Parathyroid adenoma (tissue), 2 donors: ENCODE measurements around the gene GARIN5A.

Experiments used
- H2AFZ ChIP-seq: fragments of 300-600 bp; sonication (generic); one replicate; pipeline ENCODE4 v1.7.0; 2017; ENCODE audit warnings: antibody characterized with exemption, mild to moderate bottlenecking
- H3K27ac ChIP-seq: fragments of 300-600 bp; sonication (generic); one replicate; pipeline ENCODE4 v1.7.0; 2017
- H3K27me3 ChIP-seq: fragments of 300-600 bp; sonication (generic); one replicate; pipeline ENCODE4 v1.7.0; 2017; ENCODE audit warnings: low read length; ENCODE audit not compliant: control insufficient read depth, insufficient read depth
- H3K36me3 ChIP-seq: fragments of 300-600 bp; sonication (generic); one replicate; pipeline ENCODE4 v1.7.0; 2017; ENCODE audit warnings: low read length; ENCODE audit not compliant: control insufficient read depth, insufficient read depth
- H3K4me1 ChIP-seq: fragments of 300-600 bp; sonication (generic); one replicate; pipeline ENCODE4 v1.7.0; 2017; ENCODE audit warnings: control low read depth
- H3K4me2 ChIP-seq: fragments of 300-600 bp; sonication (generic); one replicate; pipeline ENCODE4 v1.7.0; 2017; ENCODE audit warnings: low read length
- H3K4me3 ChIP-seq: fragments of 300-600 bp; sonication (generic); one replicate; pipeline ENCODE4 v1.7.0; 2017; ENCODE audit warnings: low read depth, low read length
- H3K79me2 ChIP-seq: fragments of 300-600 bp; sonication (generic); one replicate; pipeline ENCODE4 v1.7.0; 2017; ENCODE audit warnings: control low read depth
- H3K9ac ChIP-seq: fragments of 300-600 bp; sonication (generic); one replicate; pipeline ENCODE4 v1.7.0; 2017; ENCODE audit warnings: mild to moderate bottlenecking
- H3K9me3 ChIP-seq: fragments of 300-600 bp; sonication (generic); one replicate; pipeline ENCODE4 v1.7.0; 2017; ENCODE audit warnings: low read length; ENCODE audit not compliant: control insufficient read depth
- TF ChIP-seq, protein P1 (sequence below): fragments of 300-600 bp; sonication (generic); IDR thresholded peaks from one replicate; pipeline ENCODE4 v1.7.0; 2017; ENCODE audit warnings: antibody characterized with exemption, mild to moderate bottlenecking
- donor health status: primary hyperparathyroidism.

The GARIN5A gene

GRCh38 chr19:50431343-50432220, 45.1 kb downstream of the GARIN5A start:
- peak overlapping the region; percentile 91 for H2AFZ ChIP-seq
- no peaks in the 10 kb centered on the region for H3K27me3 ChIP-seq
- peak overlapping the region; percentile 16 for H3K9ac ChIP-seq
- no peaks in the 10 kb centered on the region for H3K36me3 ChIP-seq
- H3K4me3 ChIP-seq = peak overlapping the region; percentile 59
- peak overlapping the region; percentile 88 for H3K27ac ChIP-seq
- H3K79me2 ChIP-seq = no peaks in the 10 kb centered on the region
- H3K4me1 ChIP-seq = peaks cover 15% of the 10 kb centered on the region
- TF ChIP-seq, protein P1, sequence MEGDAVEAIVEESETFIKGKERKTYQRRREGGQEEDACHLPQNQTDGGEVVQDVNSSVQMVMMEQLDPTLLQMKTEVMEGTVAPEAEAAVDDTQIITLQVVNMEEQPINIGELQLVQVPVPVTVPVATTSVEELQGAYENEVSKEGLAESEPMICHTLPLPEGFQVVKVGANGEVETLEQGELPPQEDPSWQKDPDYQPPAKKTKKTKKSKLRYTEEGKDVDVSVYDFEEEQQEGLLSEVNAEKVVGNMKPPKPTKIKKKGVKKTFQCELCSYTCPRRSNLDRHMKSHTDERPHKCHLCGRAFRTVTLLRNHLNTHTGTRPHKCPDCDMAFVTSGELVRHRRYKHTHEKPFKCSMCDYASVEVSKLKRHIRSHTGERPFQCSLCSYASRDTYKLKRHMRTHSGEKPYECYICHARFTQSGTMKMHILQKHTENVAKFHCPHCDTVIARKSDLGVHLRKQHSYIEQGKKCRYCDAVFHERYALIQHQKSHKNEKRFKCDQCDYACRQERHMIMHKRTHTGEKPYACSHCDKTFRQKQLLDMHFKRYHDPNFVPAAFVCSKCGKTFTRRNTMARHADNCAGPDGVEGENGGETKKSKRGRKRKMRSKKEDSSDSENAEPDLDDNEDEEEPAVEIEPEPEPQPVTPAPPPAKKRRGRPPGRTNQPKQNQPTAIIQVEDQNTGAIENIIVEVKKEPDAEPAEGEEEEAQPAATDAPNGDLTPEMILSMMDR = no peak
- peak overlapping the region; percentile 99 for H3K4me2 ChIP-seq
- no peaks in the 10 kb centered on the region for H3K9me3 ChIP-seq

- Histone ChIP-seq H3K27me3 (no peaks in the 10 kb centered on the region), H2AFZ (peak overlapping the region; percentile 91), H3K27ac (no peak overlapping the region), H3K9ac (no peak overlapping the region), H3K9me3 (no peaks in the 10 kb centered on the region), H3K4me2 (peak overlapping the region; percentile 99), H3K79me2 (no peaks in the 10 kb centered on the region), H3K36me3 (no peaks in the 10 kb centered on the region), H3K4me1 (peaks cover 15% of the 10 kb centered on the region), H3K4me3 (peak overlapping the region; percentile 59)
- TF ChIP-seq, protein P1 = no peak
Measured at GRCh38 chr19:50430888-50431342, 45.7 kb downstream of the GARIN5A start.

DNA sequence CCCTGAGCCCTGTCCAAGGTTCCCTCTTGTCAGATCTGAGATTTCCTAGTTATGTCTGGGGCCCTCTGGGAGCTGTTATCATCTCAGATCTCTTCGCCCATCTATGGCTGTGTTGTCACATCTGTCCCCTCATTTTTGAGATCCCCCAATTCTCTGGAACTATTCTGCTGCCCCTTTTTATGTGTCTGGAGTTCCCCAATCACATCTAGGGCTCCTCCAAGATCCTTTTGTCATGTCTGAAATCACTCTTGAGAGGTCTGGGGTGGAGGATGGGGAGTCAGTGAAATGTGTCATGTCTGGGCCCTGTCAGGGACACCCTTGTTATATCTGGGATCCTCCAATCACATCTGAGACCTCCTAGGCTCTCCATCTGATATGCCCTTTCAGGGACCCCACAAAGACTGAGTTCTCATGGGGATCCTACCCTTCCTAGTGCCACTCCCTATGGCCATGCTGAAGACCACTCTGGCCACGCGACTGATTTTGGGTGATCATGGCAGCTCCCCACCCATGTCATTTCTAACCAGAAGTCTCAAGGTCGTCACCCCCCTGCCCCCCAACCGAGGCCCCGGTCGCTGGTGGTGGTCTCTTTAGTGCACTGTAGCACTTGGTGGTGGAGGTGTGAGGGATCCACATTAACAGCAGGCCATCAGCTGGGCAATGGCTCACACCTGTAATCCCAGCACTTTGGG, 47.7 kb downstream of the GARIN5A start:
- no peaks in the 10 kb centered on the region for H3K9me3 ChIP-seq
- TF ChIP-seq, protein P1 = no peak
- no peak overlapping the region for H3K4me2 ChIP-seq
- H3K79me2 ChIP-seq = no peaks in the 10 kb centered on the region
- no peak overlapping the region for H3K9ac ChIP-seq
- H2AFZ ChIP-seq = no peak overlapping the region
- H3K27me3 ChIP-seq = no peaks in the 10 kb centered on the region
- no peaks in the 10 kb centered on the region for H3K36me3 ChIP-seq
- no peak overlapping the region for H3K4me3 ChIP-seq
- H3K27ac ChIP-seq = no peak overlapping the region
- H3K4me1 ChIP-seq = peaks cover 10% of the 10 kb centered on the region

DNA sequence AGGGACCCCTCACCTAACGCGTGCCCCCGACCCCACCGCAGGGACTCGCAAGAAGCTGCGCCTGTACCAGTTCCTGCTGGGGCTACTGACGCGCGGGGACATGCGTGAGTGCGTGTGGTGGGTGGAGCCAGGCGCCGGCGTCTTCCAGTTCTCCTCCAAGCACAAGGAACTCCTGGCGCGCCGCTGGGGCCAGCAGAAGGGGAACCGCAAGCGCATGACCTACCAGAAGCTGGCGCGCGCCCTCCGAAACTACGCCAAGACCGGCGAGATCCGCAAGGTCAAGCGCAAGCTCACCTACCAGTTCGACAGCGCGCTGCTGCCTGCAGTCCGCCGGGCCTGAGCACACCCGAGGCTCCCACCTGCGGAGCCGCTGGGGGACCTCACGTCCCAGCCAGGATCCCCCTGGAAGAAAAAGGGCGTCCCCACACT, 48.6 kb downstream of the GARIN5A start:
- Histone ChIP-seq H3K4me3 (peak overlapping the region; percentile 25), H3K36me3 (no peaks in the 10 kb centered on the region), H3K9me3 (no peaks in the 10 kb centered on the region), H3K9ac (no peak overlapping the region), H3K79me2 (no peaks in the 10 kb centered on the region), H3K4me2 (peak overlapping the region; percentile 48), H2AFZ (peak overlapping the region; percentile 65), H3K4me1 (peaks cover 9% of the 10 kb centered on the region), H3K27ac (peak overlapping the region; percentile 9), H3K27me3 (no peaks in the 10 kb centered on the region)
- TF ChIP-seq, protein P1 = no peak
